ENCODE measurements around the gene PPOX.

GRCh38 chr1:161133220-161133740 lies 32.9 kb upstream of the PPOX start:
- TF ChIP-seq POLR2AphosphoS5 (IDR thresholded peaks at IDR 0.05; ENCODE audit: low read depth, low read length), result no peak; the same call in 1 of the 2 replicates
- TF ChIP-seq CTCF (IDR thresholded peaks at IDR 0.05), result no peak
- TF ChIP-seq FOXM1 (IDR thresholded peaks at IDR 0.05; ENCODE audit: low read depth), result no peak
- TF ChIP-seq FOXJ3 (CRISPR knock-in tag; IDR thresholded peaks at IDR 0.05), result no peak
- no peak for TF ChIP-seq TEAD4 (IDR thresholded peaks at IDR 0.05; ENCODE audit: borderline replicate concordance, insufficient read depth)
- no peak for TF ChIP-seq YY1 (IDR thresholded peaks at IDR 0.05; ENCODE audit: low read depth)
- TF ChIP-seq USF2 (IDR thresholded peaks at IDR 0.05; ENCODE audit: borderline replicate concordance, low read depth, low read length), result no peak
- no peak for TF ChIP-seq PBX3 (IDR thresholded peaks at IDR 0.05)
- no peak for TF ChIP-seq GATA2 (CRISPR knock-in tag; IDR thresholded peaks at IDR 0.05)
